ENCODE results near the gene GFPT1.

GFPT1 gene

GRCh38 chr2:69278366-69278765 is 108.7 kb downstream of the GFPT1 start:
- no peak overlapping the region for H3K4me3 Mint-ChIP-seq

GRCh38 chr2:69275490-69275889 is 111.5 kb downstream of the GFPT1 start:
- H3K4me3 Mint-ChIP-seq = no peak overlapping the region
- no peaks in the 10 kb centered on the region for H3K9me3 Mint-ChIP-seq
- no peaks in the 10 kb centered on the region for H3K4me1 Mint-ChIP-seq (ENCODE audit: low read depth)
- H3K27me3 Mint-ChIP-seq (ENCODE audit: low read depth) = peaks cover 50% of the 10 kb centered on the region
- H3K36me3 Mint-ChIP-seq (ENCODE audit: low read depth) = no peaks in the 10 kb centered on the region
- no peak overlapping the region for H3K27ac Mint-ChIP-seq

More at GRCh38 chr2:69278366-69278765, 108.7 kb downstream of the GFPT1 start:
- H3K4me1 Mint-ChIP-seq (ENCODE audit: low read depth) = no peaks in the 10 kb centered on the region
- peaks cover 35% of the 10 kb centered on the region for H3K27me3 Mint-ChIP-seq (ENCODE audit: low read depth)
- H3K27ac Mint-ChIP-seq = no peak overlapping the region
- H3K9me3 Mint-ChIP-seq = no peaks in the 10 kb centered on the region
- no peaks in the 10 kb centered on the region for H3K36me3 Mint-ChIP-seq (ENCODE audit: low read depth)

- Mint-ChIP-seq H3K9me3 (no peaks in the 10 kb centered on the region), H3K36me3 (ENCODE audit: low read depth) (no peaks in the 10 kb centered on the region), H3K27me3 (ENCODE audit: low read depth) (peaks cover 52% of the 10 kb centered on the region), H3K27ac (no peak overlapping the region), H3K4me3 (no peak overlapping the region), H3K4me1 (ENCODE audit: low read depth) (no peaks in the 10 kb centered on the region)
Observed at GRCh38 chr2:69272803-69273471, 114.1 kb downstream of the GFPT1 start.

- H3K27ac Mint-ChIP-seq = no peak overlapping the region
- no peak overlapping the region for H3K4me3 Mint-ChIP-seq
- no peaks in the 10 kb centered on the region for H3K36me3 Mint-ChIP-seq (ENCODE audit: low read depth)
- H3K27me3 Mint-ChIP-seq (ENCODE audit: low read depth) = peaks cover 44% of the 10 kb centered on the region
- no peaks in the 10 kb centered on the region for H3K9me3 Mint-ChIP-seq
- H3K4me1 Mint-ChIP-seq (ENCODE audit: low read depth) = no peaks in the 10 kb centered on the region
Observed at GRCh38 chr2:69271831-69272257, 115.2 kb downstream of the GFPT1 start.

Data from T-helper 1 cell treated with Interleukin-12 subunit alpha and Interleukin-12 subunit beta and Interleukin-4 antibody, amounts not matched to agents 30 μg/mL and 1 μg/mL, for 36 hours (primary cell).